RWPE2 (cell line): ENCODE results near the gene IGSF21.

Experiments used
- ATAC-seq: fragments of 200-7000 bp; cut with Tn5 transposase; 3 replicates; pipeline ENCODE4 v1.9.1; 2021; ENCODE audit warnings: low read depth
- DNase-seq: peaks from one replicate; pipeline ENCODE4 v3.0.0-alpha.2; 2020; ENCODE audit warnings: low spot score
- H3K27ac ChIP-seq: fragments of 450-650 bp; 2 replicates; pipeline ENCODE4 v1.5.1; 2017; ENCODE audit warnings: mild to moderate bottlenecking; ENCODE audit not compliant: poor library complexity, severe bottlenecking
- H3K27me3 ChIP-seq: fragments of 250-450 bp; sonication (Bioruptor Pico); 2 replicates; pipeline ENCODE4 v1.5.1; 2021; ENCODE audit warnings: mild to moderate bottlenecking, moderate library complexity; ENCODE audit not compliant: insufficient read depth, poor library complexity, severe bottlenecking
- H3K36me3 ChIP-seq: fragments of 250-450 bp; sonication (Bioruptor Pico); 2 replicates; pipeline ENCODE4 v1.5.1; 2020; ENCODE audit warnings: low read depth, mild to moderate bottlenecking, moderate library complexity
- H3K4me1 ChIP-seq: fragments of 250-450 bp; sonication (Bioruptor Pico); 2 replicates; pipeline ENCODE4 v1.5.1; 2021; ENCODE audit warnings: mild to moderate bottlenecking, moderate library complexity; ENCODE audit not compliant: insufficient read depth, poor library complexity, severe bottlenecking
- H3K4me3 ChIP-seq: fragments of 250-450 bp; sonication (Bioruptor Pico); 2 replicates; pipeline ENCODE4 v1.5.1; 2021; ENCODE audit warnings: mild to moderate bottlenecking, moderate library complexity; ENCODE audit not compliant: severe bottlenecking
- H3K9me3 ChIP-seq: fragments of 250-450 bp; sonication (Bioruptor Pico); 2 replicates; pipeline ENCODE4 v1.5.1; 2021; ENCODE audit warnings: mild to moderate bottlenecking, moderate library complexity; ENCODE audit not compliant: severe bottlenecking
- CTCF ChIP-seq: fragments of 450-650 bp; IDR thresholded peaks from one replicate; pipeline ENCODE4 v1.5.1; 2017; ENCODE audit warnings: mild to moderate bottlenecking, moderate library complexity; ENCODE audit not compliant: poor library complexity, severe bottlenecking

Gene IGSF21

GRCh38 chr1:18137759-18138345 is 30.3 kb downstream of the IGSF21 start:
- H3K4me1 ChIP-seq = no peaks in the 10 kb centered on the region
- no peak overlapping the region for H3K4me3 ChIP-seq
- H3K27me3 ChIP-seq = peaks cover 12% of the 10 kb centered on the region
- no peaks in the 10 kb centered on the region for H3K36me3 ChIP-seq
- H3K9me3 ChIP-seq = no peaks in the 10 kb centered on the region
- no peak for ATAC-seq
- no peak overlapping the region for H3K27ac ChIP-seq
- no peak for TF ChIP-seq CTCF
- no peak for DNase-seq

GRCh38 chr1:18139198-18139981 is 31.8 kb downstream of the IGSF21 start:
- Histone ChIP-seq H3K4me3 (no peak overlapping the region), H3K36me3 (no peaks in the 10 kb centered on the region), H3K4me1 (no peaks in the 10 kb centered on the region), H3K9me3 (no peaks in the 10 kb centered on the region), H3K27ac (no peak overlapping the region), H3K27me3 (peaks cover 5% of the 10 kb centered on the region)
- no peak for DNase-seq
- no peak for TF ChIP-seq CTCF
- ATAC-seq = no peak

- no peak overlapping the region for H3K4me3 ChIP-seq
- H3K36me3 ChIP-seq = no peaks in the 10 kb centered on the region
- no peak for DNase-seq
- TF ChIP-seq CTCF = no peak
- no peaks in the 10 kb centered on the region for H3K4me1 ChIP-seq
- no peak for ATAC-seq
- no peak overlapping the region for H3K27ac ChIP-seq
- H3K9me3 ChIP-seq = no peaks in the 10 kb centered on the region
- peaks cover 12% of the 10 kb centered on the region for H3K27me3 ChIP-seq
These were observed 32.8 kb downstream of the IGSF21 start for GRCh38 chr1:18140411-18140810.

GRCh38 chr1:18141661-18142060 is 34.1 kb downstream of the IGSF21 start:
- no peak for DNase-seq
- Histone ChIP-seq H3K4me1 (no peaks in the 10 kb centered on the region), H3K27ac (no peak overlapping the region), H3K27me3 (peaks cover 13% of the 10 kb centered on the region), H3K36me3 (no peaks in the 10 kb centered on the region), H3K9me3 (no peaks in the 10 kb centered on the region), H3K4me3 (no peak overlapping the region)
- ATAC-seq = no peak
- no peak for TF ChIP-seq CTCF

GRCh38 chr1:18142471-18142870 is 34.9 kb downstream of the IGSF21 start:
- no peak overlapping the region for H3K27ac ChIP-seq
- no peak for ATAC-seq

More at GRCh38 chr1:18142471-18142870, 34.9 kb downstream of the IGSF21 start:
- no peaks in the 10 kb centered on the region for H3K4me1 ChIP-seq
- H3K4me3 ChIP-seq = no peak overlapping the region
- no peak for DNase-seq
- peaks cover 13% of the 10 kb centered on the region for H3K27me3 ChIP-seq
- no peak for TF ChIP-seq CTCF
- no peaks in the 10 kb centered on the region for H3K36me3 ChIP-seq
- H3K9me3 ChIP-seq = no peaks in the 10 kb centered on the region
